ENCODE measurements around the gene PLA2G4B.
A peak's percentile ranks its signal among the peaks of the same experiment; 100 is the strongest.

Gene PLA2G4B, protein sequence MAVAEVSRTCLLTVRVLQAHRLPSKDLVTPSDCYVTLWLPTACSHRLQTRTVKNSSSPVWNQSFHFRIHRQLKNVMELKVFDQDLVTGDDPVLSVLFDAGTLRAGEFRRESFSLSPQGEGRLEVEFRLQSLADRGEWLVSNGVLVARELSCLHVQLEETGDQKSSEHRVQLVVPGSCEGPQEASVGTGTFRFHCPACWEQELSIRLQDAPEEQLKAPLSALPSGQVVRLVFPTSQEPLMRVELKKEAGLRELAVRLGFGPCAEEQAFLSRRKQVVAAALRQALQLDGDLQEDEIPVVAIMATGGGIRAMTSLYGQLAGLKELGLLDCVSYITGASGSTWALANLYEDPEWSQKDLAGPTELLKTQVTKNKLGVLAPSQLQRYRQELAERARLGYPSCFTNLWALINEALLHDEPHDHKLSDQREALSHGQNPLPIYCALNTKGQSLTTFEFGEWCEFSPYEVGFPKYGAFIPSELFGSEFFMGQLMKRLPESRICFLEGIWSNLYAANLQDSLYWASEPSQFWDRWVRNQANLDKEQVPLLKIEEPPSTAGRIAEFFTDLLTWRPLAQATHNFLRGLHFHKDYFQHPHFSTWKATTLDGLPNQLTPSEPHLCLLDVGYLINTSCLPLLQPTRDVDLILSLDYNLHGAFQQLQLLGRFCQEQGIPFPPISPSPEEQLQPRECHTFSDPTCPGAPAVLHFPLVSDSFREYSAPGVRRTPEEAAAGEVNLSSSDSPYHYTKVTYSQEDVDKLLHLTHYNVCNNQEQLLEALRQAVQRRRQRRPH

DNA sequence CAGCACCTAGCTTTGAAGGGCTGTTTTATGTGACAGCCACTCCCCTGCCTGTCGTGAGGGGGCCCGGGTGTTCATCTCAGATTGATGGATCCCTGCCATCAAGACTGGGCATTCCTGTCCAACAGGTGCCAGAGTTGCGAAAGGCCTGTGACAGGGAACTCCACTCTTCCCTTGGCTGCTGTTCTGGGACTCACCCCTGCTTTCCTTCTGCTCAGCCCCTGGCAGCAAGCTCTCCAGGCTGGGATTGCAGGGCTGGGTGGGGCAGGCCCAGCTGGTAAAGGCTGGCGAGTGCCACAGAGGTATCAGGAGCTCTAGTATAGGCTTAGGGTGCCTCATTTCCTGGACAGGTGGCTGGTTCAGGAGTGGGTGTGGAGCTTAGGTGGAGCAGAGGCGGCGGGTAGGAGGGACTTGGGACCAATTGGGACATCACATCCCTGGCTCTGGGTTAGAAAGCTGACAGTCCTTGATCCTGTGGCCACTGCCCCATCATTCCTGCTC lies at the start of gene PLA2G4B:
Gene PLA2G4B, plus strand, starts transcription at position 448 of the 498 bp plus-strand sequence. CDS start 67 bp downstream, outside the sequence.
- no peak for DNase-seq

DNA sequence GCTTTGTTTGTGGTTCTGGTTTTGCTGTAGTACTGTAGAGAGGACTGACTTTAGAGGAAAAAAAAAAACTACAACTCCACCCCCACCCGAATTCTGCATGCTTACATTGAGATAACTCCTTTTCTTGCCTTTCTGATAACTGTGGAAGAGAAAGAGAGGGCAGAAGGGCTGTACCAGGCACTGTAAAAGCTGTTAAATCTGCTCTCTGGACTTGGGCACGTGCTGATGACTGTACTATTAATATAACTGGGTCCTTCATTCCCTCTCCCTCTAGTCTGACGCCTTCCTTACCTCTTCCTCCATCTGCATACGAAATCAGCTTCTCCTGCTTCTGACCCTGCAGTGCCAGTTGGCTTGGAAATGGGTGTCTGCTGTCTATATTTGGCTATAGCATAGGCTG lies 49.4 kb upstream of the PLA2G4B start:
- DNase-seq = peak in 1 of 3 donors; percentile 33

DNA sequence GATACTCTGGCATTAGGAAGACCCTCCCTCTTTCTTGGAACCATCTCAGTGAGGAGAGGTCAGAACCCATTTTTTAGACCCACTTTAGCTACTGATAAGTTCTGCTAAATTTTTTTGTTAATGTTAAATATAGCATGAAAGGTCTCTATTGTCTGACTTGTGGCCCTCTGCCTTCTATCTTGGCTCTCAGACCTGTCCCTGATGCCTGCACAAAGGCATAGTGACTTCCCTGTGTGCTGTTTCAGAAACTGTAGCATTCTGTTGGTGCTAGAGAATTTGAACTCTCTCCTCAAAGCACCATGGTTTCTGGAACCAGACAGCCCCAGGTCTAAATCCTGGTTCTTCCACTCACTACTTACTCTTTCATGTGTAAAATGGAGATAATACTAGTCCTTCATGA lies 49.0 kb upstream of the PLA2G4B start:
- DNase-seq = no peak

DNA sequence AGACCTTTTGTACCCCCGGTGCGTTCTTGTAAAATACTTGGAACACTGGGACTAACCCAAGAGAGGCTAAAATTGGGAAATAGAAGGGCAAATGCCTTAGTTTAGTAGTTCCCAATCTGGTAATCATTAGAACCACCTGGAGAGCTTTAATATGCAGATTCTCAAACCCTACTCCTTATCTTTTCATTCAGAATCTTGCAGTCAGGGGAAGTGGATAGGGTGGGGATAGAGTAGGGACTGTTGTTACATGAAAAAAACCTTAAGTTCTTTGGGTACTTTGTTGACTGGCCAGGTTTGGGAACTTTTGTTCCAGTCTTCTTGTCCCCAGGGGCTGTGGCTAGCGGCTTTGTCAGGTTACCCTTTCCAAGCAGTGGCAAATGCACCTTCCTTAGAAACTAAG lies 48.5 kb upstream of the PLA2G4B start:
- DNase-seq = no peak

DNA sequence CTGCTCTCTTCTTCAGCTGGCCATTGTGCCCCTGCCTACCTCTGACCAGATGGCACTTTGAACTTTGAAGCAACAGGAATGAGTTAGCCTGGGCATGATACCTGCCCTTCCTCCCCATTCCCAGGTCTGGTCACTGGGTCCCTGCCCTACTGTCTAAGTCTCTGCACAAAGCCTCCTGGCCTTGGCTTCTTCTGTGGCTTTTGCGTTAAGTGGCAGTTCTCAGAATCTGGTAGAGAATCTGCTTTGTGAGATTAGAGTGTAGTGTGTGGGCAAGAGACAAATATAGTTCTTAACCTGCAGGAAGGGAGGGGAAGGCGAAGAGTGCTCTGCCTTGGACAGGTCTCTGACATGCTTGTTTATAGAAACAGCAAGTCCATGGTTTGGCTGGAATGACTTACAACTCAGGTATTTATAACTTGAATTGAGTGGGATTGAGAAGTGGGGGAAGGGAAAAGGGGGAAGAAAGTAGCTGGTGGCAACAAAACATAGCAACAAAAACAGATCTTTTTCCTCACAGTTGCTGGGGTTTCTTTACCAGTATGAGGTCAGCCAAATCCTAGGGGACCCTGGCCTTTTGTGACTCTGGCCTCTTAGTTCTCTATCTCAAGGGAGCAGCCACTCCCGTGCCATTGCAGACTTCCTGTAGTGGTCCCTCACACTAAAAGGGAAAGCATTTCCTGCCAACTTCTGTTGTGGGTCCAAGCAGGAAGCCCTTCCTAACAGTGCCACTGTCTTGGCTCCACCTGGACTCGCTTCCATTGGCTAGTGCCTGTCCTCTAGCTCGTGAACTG lies 47.7 kb upstream of the PLA2G4B start:
- peak in 2 of 3 donors; percentile 13 to 29 for DNase-seq

DNA sequence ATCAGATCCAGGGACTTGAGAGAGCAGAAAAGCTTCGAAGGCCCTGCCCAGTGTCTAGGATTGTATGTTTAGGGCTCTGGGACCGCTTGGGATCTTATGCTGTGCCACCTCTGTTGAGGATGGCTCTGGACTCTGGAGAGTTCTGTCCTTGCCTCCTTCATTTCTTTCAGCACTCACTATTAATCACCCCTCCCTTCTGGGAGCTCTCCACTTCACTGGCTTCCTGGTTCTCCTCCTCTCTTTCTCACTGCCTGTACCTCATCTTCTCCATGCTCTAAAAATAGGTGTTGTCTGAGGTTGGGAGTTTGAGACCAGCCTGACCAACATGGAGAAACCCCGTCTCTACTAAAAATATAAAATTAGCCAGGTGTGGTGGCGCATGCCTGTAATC lies 47.1 kb upstream of the PLA2G4B start:
- no peak for DNase-seq

DNA sequence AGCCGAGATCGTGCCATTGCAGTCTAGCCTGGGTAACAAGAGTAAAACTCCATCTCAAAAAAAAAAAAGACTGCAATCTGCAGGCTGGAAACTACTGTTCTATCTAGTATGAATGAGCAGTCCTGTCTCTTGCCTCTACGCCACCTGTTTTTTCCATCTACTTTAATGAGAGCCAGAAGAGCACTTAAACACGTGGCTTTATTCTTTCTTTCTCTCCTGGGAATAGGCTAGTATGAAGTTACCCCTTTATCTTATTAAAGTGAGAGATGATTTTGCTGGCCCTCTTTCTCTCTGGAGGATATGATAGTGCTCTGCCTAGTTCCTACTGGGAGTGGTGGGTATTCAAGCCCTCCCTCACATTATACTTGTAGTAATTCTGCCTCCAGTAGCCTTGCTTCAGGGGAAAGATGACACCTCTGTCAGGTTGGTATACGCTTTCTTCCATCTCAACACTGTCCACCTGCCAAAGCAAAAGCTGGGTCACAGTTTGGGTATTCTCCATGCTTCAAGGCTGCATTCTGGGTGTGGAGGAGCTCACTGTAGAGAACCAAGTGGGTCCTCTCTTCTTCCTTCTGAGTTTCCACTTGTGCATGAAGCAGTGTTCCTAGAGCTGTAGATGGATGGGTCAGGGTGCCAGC lies 46.5 kb upstream of the PLA2G4B start:
- DNase-seq = no peak

DNA sequence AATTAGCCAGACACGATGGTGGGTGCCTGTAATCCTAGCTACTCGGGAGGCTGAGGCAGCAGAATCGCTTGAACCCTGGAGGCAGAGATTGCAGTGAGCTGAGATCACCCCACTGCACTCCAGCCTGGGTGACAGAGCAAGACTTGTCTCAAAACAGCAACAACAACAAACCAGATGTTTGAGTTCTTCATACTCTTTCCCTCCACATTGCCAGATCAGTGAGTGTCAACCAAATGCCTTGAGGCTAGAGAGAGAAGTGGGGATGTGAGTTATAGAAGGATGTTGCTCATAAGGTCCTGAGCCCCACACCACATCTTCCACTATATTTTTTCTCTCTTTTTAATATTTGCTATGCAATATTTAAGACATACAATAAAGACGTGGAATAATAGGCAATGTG lies 44.6 kb upstream of the PLA2G4B start:
- DNase-seq = no peak

DNA sequence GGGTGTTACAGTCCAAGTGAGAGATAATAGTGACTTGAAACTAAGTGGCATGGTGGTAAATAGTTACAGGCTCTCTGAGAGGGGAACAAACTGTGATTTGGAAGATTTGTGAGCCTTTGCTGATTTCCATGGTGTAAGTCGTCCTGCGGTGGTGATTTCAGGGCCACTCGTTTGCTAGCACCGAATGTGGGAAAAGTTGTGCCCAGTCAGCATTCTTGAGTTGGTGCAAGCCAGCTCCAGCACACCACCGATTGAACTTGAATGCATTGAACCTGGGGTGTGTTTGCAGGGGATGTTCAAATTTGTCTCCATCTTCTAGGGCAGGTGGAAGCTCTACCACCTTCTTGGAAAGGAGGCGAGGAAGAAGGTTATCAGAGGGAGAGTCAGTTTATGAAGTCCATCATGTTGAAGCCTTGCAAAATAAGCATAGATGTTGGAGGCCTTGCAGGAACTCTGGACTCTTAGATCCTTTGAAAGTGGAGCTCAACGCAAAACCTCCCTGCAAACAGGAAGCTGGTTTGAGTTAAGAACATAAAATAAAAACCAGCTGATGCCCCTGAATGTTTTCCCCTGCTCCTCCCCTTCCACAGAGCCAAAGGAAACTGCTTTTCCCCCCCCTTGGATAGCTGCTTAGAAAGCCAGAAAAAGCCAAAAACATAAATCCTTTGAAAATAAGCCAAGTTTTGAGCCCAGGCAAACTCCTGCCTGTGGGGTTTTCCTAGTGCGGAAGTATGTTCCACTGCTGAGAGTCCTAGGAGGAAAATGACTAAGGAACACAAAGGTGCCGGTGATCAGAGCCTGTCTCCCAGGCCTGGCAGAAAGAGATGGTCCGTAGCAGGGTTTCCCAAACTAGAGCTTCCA lies 42.4 kb upstream of the PLA2G4B start:
- DNase-seq = peak in 1 of 3 donors; percentile 36

DNA sequence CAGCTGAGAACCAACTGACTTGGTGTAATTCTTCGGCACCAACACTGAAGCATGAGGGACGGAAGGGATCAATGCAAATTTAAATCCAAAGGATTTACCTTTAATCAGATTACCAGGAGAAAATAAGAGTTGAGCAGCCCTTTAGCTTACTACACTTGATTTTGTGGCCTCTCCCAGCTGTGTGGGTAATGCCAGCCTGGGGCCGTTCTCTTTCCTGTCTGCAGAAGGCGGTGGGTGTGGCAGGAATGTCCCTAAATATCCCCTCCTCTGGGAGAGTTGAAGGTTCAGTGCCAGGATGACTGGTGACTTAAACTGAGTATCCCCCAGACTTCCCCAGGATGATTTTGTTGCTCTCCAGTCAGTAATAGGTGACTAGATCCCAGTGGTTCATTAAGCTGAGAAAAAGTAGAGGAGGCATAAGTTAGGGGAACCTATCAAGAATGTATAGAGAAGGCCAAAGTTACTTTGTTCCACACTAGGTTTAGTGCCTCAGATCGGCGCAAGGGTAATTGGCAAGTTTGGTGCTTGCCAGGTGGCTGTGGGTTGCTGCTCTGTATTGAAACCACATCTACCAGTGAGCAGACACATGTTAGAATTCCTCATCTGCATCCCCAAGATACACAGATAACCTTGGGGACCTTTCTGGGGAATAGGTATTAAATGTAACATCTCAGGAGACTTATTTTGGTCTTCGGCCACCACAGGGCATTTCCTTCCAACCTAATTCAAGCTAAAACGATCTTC lies 41.3 kb upstream of the PLA2G4B start:
- DNase-seq = peak; percentile 68 to 83 (median 82)

DNA sequence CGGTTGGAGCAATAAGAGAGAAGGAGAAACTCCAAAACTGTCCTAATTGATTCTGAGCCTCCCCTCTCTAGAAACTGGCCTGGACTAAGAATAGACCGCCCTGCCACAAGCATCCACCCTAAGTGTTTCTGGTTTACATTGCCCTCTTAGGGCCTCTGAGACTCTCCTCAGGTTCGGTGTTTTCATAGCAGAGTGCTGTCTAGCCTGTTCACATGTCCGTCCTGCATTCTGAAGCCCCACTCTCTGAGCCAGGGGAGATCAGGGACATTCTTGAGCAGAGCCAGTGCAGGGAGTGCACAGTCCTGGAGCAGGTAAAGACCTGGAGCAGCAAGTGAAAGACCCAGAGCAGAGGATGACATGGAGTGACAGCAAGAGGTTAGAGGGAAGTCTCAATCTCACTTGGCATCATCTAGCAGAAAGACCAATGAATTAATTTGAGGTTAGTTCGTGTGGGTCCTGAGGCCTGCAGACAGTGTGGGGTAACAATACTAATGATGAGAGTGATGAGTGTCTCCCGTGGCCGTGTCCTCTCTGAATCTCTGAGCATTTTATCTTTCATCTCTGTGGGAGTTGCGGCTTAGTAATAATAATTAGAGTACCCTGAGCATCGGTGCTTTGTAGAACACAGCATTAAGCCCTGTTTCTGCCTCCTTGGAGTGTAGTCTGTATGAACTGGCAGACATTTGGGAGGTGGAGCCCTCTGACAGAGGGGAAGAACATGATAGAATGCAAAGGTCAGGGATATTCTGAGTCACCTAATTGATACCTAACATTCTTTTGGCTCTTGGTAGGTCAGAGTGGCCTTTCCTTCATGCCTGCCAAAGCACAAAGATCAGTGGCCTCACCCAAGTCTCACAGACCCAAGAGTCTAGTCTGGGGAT lies 39.8 kb upstream of the PLA2G4B start:
- DNase-seq = no peak

DNA sequence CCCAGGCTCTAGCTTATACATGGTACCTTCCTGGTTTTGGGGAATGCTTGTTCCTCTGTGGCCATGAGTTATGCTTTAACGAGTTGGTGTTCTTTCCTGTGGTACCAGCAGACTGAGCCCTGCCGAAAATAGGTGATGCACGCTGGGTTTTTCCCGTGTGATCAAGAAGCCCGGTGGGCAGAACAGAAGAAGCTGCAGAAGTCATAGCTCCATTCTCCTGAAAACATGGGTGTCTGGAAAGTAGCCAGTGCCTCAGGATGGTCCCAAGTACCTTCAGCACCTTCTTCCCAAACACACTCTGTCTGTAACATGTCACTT lies 39.2 kb upstream of the PLA2G4B start:
- no peak for DNase-seq

DNA sequence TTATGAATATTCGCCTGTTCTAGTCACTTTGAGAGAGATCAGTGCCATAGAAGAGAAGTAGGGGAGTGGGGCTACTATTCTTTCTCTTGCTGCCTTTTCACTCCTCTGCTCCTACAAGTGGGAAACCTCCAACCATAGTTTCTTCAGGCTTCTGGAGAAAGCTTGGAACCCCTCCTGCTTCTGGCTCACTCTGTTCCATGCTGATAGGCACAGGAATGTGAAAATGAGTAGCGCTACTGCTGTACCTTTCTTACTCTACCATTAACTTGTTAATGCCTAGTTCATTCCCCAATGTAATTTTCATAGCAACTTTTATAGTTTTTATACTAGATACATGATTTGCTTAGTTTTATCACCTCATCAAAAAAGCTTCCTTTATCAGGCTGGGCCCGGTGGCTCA lies 37.5 kb upstream of the PLA2G4B start:
- DNase-seq = no peak

DNA sequence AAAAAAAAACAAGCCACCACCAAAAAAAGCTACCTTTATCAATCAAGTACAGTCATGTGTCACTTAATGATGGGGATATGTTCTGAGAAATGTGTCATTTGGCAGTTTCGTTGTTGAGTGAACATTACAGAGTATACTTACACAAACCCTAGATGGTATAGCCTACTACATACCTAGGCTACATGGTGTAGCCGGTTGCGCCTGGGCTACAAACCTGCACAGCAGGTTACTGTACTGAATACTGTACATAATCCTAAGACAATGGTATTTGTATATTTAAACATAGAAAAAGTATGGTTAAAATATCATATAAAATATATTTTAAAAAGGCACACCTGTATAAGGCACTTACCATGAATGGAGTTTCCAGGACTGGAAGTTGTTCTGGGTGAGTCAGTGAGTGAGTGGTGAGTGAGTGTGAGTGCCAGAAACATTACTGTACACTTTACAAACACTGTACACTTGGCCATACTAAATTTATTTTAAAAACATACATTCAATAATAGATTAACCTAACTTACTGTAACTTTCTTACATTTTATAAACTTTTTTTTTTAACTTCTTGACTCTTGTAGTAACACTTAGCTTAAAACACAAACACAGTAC lies 36.7 kb upstream of the PLA2G4B start:
- no peak for DNase-seq

DNA sequence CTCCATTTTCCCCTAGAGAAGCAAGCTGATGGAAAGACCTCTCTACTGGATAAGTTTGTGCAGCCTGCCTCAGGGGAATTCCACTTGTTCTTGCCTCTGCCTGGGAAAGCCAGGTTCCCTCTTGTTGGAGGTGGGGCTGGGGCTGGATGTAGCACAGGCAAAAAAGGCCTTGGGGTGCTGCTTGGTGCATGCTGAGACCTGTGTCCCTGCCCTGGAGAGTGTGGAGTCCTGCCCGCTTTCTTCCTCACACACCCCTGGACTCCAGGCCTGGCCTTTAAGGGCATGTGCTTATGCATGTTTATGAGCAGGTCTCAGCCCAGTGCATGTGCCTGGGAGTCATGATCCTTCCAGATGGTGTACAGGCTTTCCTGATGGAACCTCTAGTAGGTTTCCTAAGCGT lies 34.3 kb upstream of the PLA2G4B start:
- DNase-seq = peak in 2 of 3 donors; percentile 10 to 26

DNA sequence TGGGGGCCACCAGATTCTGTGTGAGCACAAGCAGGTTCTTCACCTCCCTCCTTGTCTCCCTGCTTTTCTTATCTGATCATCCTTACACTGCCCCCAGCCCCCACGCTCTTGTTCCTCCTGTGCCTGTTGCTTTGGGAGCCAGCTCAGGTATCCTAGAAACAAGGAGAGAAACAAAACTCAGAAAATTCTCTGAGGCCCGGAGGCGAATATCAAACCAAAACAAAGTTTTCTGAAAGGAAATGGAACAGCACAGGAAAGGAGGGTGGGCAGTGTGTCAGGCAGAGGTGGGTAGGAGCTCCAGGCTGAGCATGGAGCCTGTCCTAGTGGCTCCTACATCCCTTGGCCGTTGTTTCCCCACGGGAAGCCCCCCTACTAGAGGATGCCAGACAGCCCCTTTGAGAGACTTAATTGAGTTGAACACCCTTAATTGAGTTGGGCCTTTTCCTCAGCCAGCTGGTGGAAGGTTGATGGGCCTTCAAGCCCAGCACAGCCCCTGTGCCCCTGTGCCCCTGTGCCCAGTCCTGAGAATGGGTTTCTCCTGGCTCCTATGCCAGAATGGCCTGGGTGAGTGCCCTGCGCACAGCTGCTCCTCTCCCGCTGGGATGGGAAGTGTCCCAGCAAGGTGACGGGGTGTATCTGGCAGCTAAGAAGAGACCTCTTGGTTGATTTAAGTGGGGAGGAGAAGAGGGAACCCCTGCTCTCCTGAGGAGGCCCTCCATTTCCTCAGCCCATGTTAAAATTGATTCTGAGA lies 33.6 kb upstream of the PLA2G4B start:
- DNase-seq = no peak

DNA sequence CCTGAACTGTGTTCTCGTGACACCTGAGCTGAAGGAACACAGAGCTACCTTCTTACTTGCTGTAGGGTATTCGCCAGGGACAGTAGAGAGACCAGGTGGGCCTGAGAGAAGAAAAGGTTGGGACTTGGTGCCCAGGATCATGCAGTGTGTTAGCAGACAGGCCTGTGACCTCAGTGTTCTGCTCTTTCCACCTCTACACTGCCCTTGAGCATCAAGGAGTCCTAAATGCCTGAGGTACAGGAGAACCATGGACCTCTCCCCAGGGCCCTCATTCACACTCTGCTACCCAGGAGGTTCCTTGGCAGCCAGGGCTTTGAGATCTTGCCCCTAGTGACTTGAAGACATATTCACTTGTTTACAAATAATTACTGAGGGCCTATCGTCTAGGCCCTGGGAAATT lies 32.9 kb upstream of the PLA2G4B start:
- DNase-seq = no peak

DNA sequence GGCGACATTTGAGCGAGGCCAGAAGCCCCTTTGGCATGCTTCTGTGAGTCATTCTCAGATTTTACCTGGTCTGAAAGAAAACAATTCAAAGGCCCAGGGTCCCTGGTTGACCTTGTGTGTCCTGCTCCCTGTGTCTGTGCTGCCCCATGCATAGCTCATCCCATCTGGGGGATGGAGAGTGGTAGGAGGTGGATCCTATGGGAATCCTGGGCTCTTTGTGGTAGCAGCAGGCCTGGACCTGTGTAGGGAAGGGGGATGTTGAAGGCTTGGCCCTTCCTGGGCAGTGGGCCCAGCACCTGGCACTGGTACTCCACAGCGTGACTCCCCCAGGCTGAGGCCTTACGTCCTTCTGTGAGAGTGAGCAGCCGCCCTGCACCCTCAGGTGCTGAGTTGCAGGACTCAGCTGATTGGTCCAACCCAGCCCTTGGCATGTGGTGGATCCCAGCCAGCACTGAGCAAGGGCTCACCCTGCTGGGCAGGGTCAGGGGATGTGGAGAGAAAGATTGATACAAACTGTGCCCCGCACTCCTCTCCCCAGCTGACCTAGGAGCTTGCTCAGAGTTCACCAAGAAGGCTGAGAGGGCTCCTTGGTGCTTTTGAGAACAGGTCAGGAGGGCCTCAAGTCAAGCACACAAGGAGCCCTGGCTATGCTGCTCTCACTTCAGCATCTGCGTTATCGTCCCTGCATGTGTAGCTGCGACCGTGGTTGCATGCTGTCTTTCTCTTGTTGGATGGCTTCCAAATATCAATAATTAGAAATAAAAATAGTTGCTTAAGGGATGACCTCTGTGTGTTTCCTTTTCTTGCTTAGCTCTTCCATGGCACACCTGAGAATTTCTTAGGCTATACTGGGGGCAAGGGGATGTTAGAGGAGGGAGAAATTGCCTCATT lies 32.1 kb upstream of the PLA2G4B start:
- no peak for DNase-seq

All from suppressor macrophage treated with lipopolysaccharide for 1 hour (primary cell).